NCI-H128 (cell line): ENCODE data around the gene IQGAP2.
"Not testable (repeated sequence)": the region's sequence is repeated elsewhere in the genome, so short reads cannot be mapped to it uniquely, and the experiment has no call there.

Experiments used
- DNase-seq: peaks from one replicate; lab custom pipeline; 2025; ENCODE audit not compliant: unreplicated experiment; lab: John Stamatoyannopoulos, UW

Gene IQGAP2

GRCh38 chr5:76532052-76532451, 129.0 kb downstream of the IQGAP2 start:
- DNase-seq, result no peak

GRCh38 chr5:76532973-76533372, 129.9 kb downstream of the IQGAP2 start:
- DNase-seq, result no peak

- no peak for DNase-seq
Measured at GRCh38 chr5:76535577-76535976, 132.5 kb downstream of the IQGAP2 start.

- DNase-seq, result no peak
Measured at GRCh38 chr5:76537073-76537543, 134.0 kb downstream of the IQGAP2 start.

- DNase-seq, result no peak
Measured at GRCh38 chr5:76542241-76542640, 139.2 kb downstream of the IQGAP2 start.

- no peak for DNase-seq
Measured at GRCh38 chr5:76542887-76543690, 140.0 kb downstream of the IQGAP2 start.

- no peak for DNase-seq
Measured at GRCh38 chr5:76544268-76544926, 141.3 kb downstream of the IQGAP2 start.

GRCh38 chr5:76545184-76545583, 142.1 kb downstream of the IQGAP2 start:
- no peak for DNase-seq

GRCh38 chr5:76546497-76547102, 143.5 kb downstream of the IQGAP2 start:
- DNase-seq, result no peak

GRCh38 chr5:76547242-76547890, 144.3 kb downstream of the IQGAP2 start:
- no peak for DNase-seq

- no peak for DNase-seq
Measured at GRCh38 chr5:76547891-76548524, 144.9 kb downstream of the IQGAP2 start.

GRCh38 chr5:76548525-76549229, 145.6 kb downstream of the IQGAP2 start:
- DNase-seq, result peak; percentile 14

- not testable (repeated sequence) for DNase-seq
Measured at GRCh38 chr5:76550881-76551280, 147.8 kb downstream of the IQGAP2 start.

- no peak for DNase-seq
Measured at GRCh38 chr5:76552546-76552945, 149.5 kb downstream of the IQGAP2 start.

- DNase-seq, result no peak
Measured at GRCh38 chr5:76553251-76553650, 150.2 kb downstream of the IQGAP2 start.

GRCh38 chr5:76555114-76555513, 152.0 kb downstream of the IQGAP2 start:
- no peak for DNase-seq

GRCh38 chr5:76555717-76556116, 152.6 kb downstream of the IQGAP2 start:
- no peak for DNase-seq

GRCh38 chr5:76556511-76557221, 153.6 kb downstream of the IQGAP2 start:
- DNase-seq, result no peak

GRCh38 chr5:76560952-76561891, 158.1 kb downstream of the IQGAP2 start:
- no peak for DNase-seq
